NCI-H526 (cell line): ENCODE results near the gene TRIL.

Experiments used
- DNase-seq, 2 experiments: peaks; one replicate each; lab custom pipeline; 2025; lab: John Stamatoyannopoulos, UW

The TRIL gene

GRCh38 chr7:28940741-28941384 lies 17.3 kb downstream of the TRIL start:
- DNase-seq: no peak

DNA sequence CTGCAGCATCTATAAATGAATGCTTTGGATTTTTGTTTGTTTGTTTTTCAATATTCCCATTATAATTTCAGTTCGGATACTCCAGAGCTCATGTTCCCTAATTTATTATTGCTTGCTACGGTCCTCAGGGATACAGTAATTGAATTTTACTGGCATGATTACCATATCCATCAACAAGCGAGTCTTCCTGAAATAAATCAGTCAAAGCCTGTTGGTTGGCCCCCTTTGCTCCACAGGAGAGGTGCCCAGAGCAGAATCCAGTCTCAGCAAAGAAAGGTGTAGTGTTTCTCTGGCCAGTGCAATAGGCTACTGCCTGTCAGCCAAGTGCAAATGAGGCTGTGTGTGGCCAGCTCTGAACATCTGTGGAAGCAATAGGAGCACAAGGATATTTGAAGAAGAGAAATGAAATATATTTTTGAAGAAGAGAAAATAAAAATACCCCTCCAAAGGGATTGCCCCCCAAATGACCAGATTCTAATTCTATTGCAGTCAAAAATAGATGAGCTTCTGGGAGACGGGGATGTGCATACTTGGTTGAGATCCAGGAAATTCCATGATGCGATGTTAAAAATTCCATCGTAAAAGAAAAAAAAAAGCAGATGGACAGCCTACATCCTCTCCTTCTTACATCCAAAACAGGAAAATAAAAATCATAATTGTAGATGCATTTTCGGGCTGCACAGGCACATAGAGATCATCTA lies 18.1 kb downstream of the TRIL start:
- no peak for DNase-seq

DNA sequence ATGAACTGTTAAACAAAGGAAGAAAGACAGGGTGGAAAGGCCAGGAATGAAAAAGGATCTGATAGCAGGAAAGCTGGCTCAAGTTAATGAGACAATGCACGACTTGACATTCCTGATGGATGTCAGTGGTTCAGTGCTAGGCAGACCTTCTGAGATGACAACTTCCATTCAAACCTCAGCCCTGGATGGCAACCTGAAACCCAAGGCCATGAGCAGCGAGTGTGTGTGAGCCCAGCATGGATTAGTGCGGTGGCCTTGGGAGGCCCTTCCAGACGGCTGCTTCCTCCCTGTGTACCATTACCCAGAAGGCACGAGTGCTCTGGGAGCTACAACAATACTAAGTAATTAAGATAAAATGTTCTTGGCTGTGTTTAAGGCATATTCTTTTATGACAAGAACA lies 18.8 kb downstream of the TRIL start:
- no peak for DNase-seq

GRCh38 chr7:28937619-28938018 lies 20.5 kb downstream of the TRIL start:
- DNase-seq: no peak

DNA sequence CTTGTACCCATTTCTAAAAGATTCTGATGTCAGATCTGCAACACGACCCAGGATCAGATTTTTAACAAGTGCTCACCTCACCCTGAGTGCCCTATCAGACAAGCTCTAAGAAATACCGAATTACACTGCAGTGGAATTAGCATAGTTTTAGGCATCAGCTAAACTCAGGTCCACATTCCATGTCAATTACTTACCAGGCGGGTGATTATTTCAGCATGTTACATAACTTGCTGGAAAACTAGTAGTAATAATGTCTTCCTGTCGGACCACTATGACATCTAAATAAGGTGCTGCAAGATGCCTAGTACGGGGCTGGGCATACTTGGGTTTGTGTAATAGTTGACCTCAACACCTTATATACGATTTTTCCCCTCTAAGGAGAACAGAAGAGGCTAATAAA lies 21.0 kb downstream of the TRIL start:
- DNase-seq: no peak

DNA sequence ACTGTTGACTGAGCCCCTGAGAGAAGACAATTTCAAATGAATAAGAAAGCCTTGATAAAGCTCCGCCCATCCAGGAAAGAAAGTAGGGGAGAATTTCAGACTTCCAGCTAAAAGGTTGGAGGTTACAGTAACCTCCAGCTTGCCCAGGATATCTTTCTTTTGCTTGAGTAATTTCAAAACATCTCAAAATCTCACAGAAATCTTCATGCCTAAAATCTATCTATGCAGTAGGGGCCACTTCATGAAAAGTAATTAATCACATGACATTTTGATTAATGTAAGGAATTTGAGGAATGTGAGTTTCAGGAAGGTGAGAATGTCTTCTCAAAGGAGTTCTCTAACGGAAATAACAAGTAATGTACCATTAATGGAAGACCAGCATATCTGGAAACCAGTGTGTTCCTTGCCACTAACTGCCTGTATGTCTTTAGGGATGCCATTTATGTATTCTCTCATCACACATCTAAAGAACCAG lies 24.2 kb downstream of the TRIL start:
- DNase-seq: no peak

DNA sequence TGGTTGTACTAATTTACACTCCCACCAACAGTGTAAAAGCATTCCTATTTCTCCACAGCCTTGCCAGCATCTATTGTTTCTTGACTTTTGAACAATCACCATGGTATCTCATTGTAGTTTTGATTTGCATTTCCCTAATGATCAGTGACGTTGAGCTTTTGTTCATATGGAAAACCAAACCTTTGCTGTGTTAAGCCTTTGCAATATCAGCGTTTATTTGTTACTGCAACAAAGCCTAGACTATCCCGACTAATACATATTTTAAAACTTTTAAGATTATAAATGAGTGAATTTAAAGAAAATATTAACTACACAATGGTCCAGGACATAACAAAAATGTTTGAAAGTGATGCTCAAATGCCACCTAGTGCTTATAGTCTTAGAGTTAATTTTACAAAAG lies 26.6 kb downstream of the TRIL start:
- DNase-seq: no peak

DNA sequence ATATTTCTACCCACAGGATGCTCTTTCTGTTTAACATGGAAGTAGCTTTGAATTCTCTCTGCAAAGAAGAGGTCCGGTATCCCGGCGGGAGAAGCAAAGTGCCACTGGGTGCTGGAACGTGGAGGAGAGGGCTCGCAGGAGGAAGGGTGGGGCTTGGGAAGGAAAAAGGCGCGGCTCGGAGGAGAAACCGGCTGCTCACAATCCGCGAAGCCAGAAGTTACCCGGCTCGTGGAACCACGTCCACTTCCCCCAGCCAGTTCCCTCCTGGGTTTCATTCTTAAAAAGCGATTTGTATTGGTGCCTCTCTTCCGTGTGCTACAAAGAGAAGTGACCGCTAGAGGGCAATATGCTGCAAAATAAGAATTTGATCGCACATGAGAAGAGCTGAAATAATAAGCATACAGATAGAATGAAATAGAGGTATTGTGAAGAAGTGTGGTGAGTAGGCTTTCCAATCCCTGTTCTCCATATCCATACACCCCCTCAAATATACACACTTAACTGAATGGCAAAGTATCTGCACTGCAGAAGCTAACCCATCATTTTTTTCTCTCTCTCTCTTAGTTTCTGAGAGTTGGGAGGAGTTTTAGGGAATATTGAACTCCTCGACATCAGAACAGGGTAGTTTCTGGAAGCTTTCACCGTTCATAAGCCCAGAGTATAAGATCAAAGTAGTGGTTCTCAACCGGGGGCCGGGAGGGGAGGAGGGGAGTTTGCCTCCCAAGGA lies 31.1 kb downstream of the TRIL start:
- peak; percentile 90 to 96 for DNase-seq

- peak; percentile 76 to 94 for DNase-seq
These were observed 35.4 kb downstream of the TRIL start for GRCh38 chr7:28922624-28923331.

- peak; percentile 78 to 86 for DNase-seq
These were observed 36.3 kb downstream of the TRIL start for GRCh38 chr7:28921822-28922221.

- no peak for DNase-seq
These were observed 37.7 kb downstream of the TRIL start for GRCh38 chr7:28920424-28920823.

- no peak for DNase-seq
These were observed 38.6 kb downstream of the TRIL start for GRCh38 chr7:28919510-28919909.

DNA sequence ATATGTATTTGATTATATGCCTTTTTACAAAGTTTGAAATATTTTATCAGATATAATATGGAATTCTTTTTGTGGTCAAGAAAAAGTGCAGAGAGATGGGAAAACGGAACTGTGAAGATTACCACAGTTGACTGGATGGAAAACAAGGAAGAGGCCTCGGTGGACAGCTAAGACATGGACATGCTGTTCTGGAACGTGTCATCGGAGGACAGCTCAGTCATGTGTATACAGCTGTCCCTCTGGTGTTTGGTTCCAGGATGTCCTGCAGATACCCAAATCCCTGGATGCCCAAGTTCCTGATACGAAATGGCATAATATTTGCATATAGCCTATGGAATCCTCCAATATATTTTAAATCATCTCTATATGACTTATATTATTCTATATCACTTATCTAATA lies 49.4 kb downstream of the TRIL start:
- DNase-seq: no peak

DNA sequence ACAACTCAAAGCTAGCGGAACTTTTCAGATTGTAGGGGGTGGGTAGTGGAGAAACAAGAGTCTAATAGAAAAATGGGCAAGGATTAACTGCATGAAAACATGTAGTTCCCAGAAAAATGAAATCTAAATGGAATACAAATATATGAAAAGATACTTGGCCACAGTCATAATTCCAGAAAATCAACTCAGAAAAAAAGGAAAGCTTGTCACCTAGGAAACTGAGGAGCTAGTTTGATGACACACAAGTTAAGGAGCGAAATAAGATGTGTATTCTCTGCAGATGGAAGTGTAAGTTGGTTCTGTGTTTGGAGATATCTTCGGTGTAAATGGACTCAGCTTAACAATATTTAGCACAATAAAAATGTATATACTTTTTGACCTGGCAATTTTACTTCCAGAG lies 52.7 kb downstream of the TRIL start:
- no peak for DNase-seq

DNA sequence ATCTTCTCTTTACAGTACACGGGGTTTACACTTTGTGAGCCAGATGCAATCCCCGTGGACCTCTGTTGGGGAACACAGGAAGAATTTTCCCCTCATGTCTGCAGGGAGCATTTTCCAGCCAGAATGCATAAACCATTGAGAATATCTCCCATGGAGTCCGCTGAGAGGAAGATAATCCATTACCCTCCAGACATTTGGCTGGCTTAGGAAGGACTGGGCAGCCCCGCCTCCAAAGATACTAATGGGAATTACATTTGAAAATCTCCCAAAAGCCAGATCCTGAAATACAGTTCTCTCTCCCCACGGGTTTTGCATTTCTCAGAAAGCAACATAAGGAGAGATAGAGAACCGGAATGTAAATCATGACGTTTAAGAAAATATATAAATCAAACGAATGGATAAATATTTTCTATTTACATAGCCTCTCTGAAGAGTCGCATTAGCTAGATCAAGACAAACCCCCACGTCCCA lies 53.5 kb downstream of the TRIL start:
- no peak for DNase-seq

- no peak for DNase-seq
These were observed 54.2 kb downstream of the TRIL start for GRCh38 chr7:28903730-28904577.
